GM23338 (cell line): ENCODE measurements around the gene CCDC97. TPM values are rescaled to one million over a fixed set of nuclear protein-coding genes. Genes with fewer than 3 reads are reported as not detected.

Experiments used
- ATAC-seq: fragments of 200-7000 bp; cut with Tn5 transposase; 3 replicates; pipeline ENCODE4 v1.9.1; 2020
- DNase-seq: peaks from one replicate; pipeline ENCODE4 v3.0.0-alpha.2; 2015; ENCODE audit warnings: low spot score
- H2AFZ ChIP-seq: fragments of 200-600 bp; sonication (generic); 2 replicates; pipeline ENCODE4 v1.8.0; 2016; ENCODE audit warnings: antibody characterized with exemption, mild to moderate bottlenecking, moderate library complexity
- H3F3A ChIP-seq: fragments of 200-600 bp; sonication (generic); replicated peaks from 2 replicates; pipeline ENCODE4 v1.8.0; 2017; ENCODE audit warnings: antibody characterized with exemption, mixed run types, low read depth
- H3K27ac ChIP-seq: fragments of 200-600 bp; sonication (generic); 2 replicates; pipeline ENCODE4 v1.6.1; 2016; ENCODE audit warnings: low read depth
- H3K27me3 ChIP-seq: fragments of 200-600 bp; sonication (generic); 2 replicates; pipeline ENCODE4 v1.8.0; 2016; ENCODE audit warnings: mild to moderate bottlenecking, mixed run types, moderate library complexity; ENCODE audit not compliant: insufficient read depth
- H3K36me3 ChIP-seq: fragments of 200-600 bp; sonication (generic); 2 replicates; pipeline ENCODE4 v1.8.0; 2016; ENCODE audit warnings: mild to moderate bottlenecking; ENCODE audit not compliant: insufficient read depth
- H3K4me1 ChIP-seq: fragments of 200-600 bp; sonication (generic); 2 replicates; pipeline ENCODE4 v1.8.0; 2016; ENCODE audit warnings: mild to moderate bottlenecking, moderate library complexity; ENCODE audit not compliant: insufficient read depth
- H3K4me2 ChIP-seq: fragments of 200-600 bp; sonication (generic); 2 replicates; pipeline ENCODE4 v1.7.1; 2017; ENCODE audit warnings: mixed run types
- H3K4me3 ChIP-seq: fragments of 200-600 bp; sonication (generic); 2 replicates; pipeline ENCODE4 v1.6.1; 2016; ENCODE audit warnings: mixed run types
- H3K79me2 ChIP-seq: fragments of 200-600 bp; sonication (generic); replicated peaks from 2 replicates; pipeline ENCODE4 v1.8.0; 2017; ENCODE audit warnings: mild to moderate bottlenecking; ENCODE audit not compliant: insufficient read depth
- H3K9me2 ChIP-seq: fragments of 200-600 bp; sonication (generic); 2 replicates; pipeline ENCODE4 v1.8.0; 2017; ENCODE audit not compliant: insufficient read depth
- H4K20me1 ChIP-seq: fragments of 200-600 bp; sonication (generic); replicated peaks from 2 replicates; pipeline ENCODE4 v1.8.0; 2017; ENCODE audit warnings: mild to moderate bottlenecking; ENCODE audit not compliant: insufficient read depth
- H3K27ac Mint-ChIP-seq: 2 replicates; pipeline ENCODE4 v1.8.0; 2020; ENCODE audit warnings: inconsistent platforms, mild to moderate bottlenecking, moderate library complexity, mixed read lengths
- H3K27me3 Mint-ChIP-seq: 3 replicates; pipeline ENCODE4 v1.8.0; 2022; ENCODE audit warnings: low read depth, mild to moderate bottlenecking, moderate library complexity, mixed read lengths, inconsistent platforms; ENCODE audit not compliant: insufficient read depth, poor library complexity
- H3K36me3 Mint-ChIP-seq: 3 replicates; pipeline ENCODE4 v1.8.0; 2021; ENCODE audit warnings: low read depth, mild to moderate bottlenecking, inconsistent platforms, moderate library complexity, mixed read lengths
- H3K4me1 Mint-ChIP-seq: 3 replicates; pipeline ENCODE4 v1.8.0; 2020; ENCODE audit warnings: mild to moderate bottlenecking, inconsistent platforms, mixed read lengths
- H3K4me3 Mint-ChIP-seq: 3 replicates; pipeline ENCODE4 v1.8.0; 2021; ENCODE audit warnings: moderate library complexity, mild to moderate bottlenecking, inconsistent platforms, mixed read lengths
- H3K9me3 Mint-ChIP-seq: 3 replicates; pipeline ENCODE4 v1.8.0; 2020; ENCODE audit warnings: moderate library complexity, mild to moderate bottlenecking, inconsistent platforms, mixed read lengths
- EZH2 ChIP-seq: fragments of 200-600 bp; sonication (generic); IDR thresholded peaks from one replicate; pipeline ENCODE4 v1.8.0; 2017; ENCODE audit warnings: antibody characterized with exemption, mild to moderate bottlenecking, low read depth; ENCODE audit not compliant: unreplicated experiment
- EZH2phosphoT487 ChIP-seq: fragments of 200-600 bp; sonication (generic); IDR thresholded peaks from one replicate; pipeline ENCODE4 v1.8.1; 2018; ENCODE audit warnings: antibody characterized with exemption; ENCODE audit not compliant: unreplicated experiment
- JUNB ChIP-seq: IDR thresholded peaks from one replicate; pipeline ENCODE4 v1.6.1; 2016; ENCODE audit warnings: antibody characterized with exemption; ENCODE audit not compliant: unreplicated experiment
- NANOG ChIP-seq: IDR thresholded peaks from 2 replicates; pipeline ENCODE4 v1.6.1; 2016; ENCODE audit warnings: antibody characterized with exemption, borderline replicate concordance
- POLR2AphosphoS5 ChIP-seq: IDR thresholded peaks from 2 replicates; pipeline ENCODE4 v1.6.1; 2016; ENCODE audit warnings: antibody characterized with exemption, low read depth
- ZNF331 ChIP-seq: fragments of 250-450 bp; sonication (Bioruptor Pico); IDR thresholded peaks from 2 replicates; pipeline ENCODE4 v1.5.0; 2020; ENCODE audit warnings: low read depth, mild to moderate bottlenecking, moderate library complexity
- polyA plus RNA-seq: library from polyadenylated mRNA; unstranded; fragments of >200 nt; fragmentation: Nextera tagmentation; extraction: Ambion mirVana; gene quantifications from 2 replicates; pipeline ENCODE4 v1.2.1, GENCODE V29; 2016
- small RNA-seq: library from RNA; depleted of rRNA; stranded (forward); fragments of <200 nt; gene quantifications from one replicate; pipeline ENCODE3, GENCODE V24; 2014; ENCODE audit warnings: low replicate concordance
- total RNA-seq: library from RNA; depleted of rRNA; stranded (reverse); fragments of >200 nt; shearing (Covaris generic); gene quantifications from 2 replicates; pipeline ENCODE4 v1.2.3, GENCODE V29; 2014; rRNA removed
- TF ChIP-seq, protein P1 (sequence below), 2 experiments: fragments of 200-600 bp in 1 of 2; sonication (generic) in 1 of 2; conservative IDR thresholded peaks; 2 replicates each; pipeline versions ENCODE4 v1.5.1 to v1.6.1; 2016 to 2017; ENCODE audit warnings: antibody characterized with exemption in 2 of 2, low read depth in 2 of 2, mild to moderate bottlenecking in 2 of 2, moderate library complexity in 1 of 2
- TF ChIP-seq, protein P2 (sequence below): fragments of 250-450 bp; sonication (Bioruptor Pico); IDR thresholded peaks from 2 replicates; pipeline ENCODE4 v1.5.0; 2020; ENCODE audit warnings: mild to moderate bottlenecking, moderate library complexity

Gene CCDC97
- total and polyA plus RNA-seq, 2 experiments from 2014 or later: 8.0 to 11.0 TPM

DNA sequence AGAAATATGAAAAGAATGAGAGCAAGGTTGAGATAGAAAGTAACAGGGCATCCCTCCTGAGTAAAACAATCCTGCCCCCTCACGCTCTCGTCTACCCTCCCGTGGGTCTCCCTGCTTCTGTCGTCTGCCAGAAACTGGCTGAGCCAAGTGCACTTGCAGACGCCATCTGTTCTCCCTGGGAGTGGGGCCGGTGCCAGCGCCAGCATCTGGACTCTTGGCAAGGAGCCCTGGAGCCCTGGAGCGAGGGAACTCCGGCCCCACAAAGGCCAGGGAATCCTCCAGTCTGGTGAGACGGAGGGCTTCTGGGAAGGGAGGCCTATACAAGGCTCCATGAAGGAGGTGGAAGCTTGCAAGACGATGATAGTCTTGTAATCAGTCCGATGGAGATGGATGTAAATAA lies 64.0 kb downstream of the CCDC97 start:
- Mint-ChIP-seq H3K36me3 (no peaks in the 10 kb centered on the region), H3K4me3 (no peak overlapping the region), H3K4me1 (peaks cover 10% of the 10 kb centered on the region), H3K27me3 (peaks cover 21% of the 10 kb centered on the region), H3K27ac (no peak overlapping the region; the same call in 1 of the 2 replicates), H3K9me3 (no peaks in the 10 kb centered on the region)
- no peak for DNase-seq
- H3K27me3 ChIP-seq: peaks cover 7% of the 10 kb centered on the region; the same call in 1 of the 2 replicates
- H2AFZ ChIP-seq: no peak overlapping the region
- no peaks in the 10 kb centered on the region for H3K36me3 ChIP-seq
- 0 out of 2 replicates have a peak, but pooled peaks cover 5% of the 10 kb centered on the region for H3F3A ChIP-seq
- H3K4me2 ChIP-seq: no peak overlapping the region
- H3K79me2 ChIP-seq: no peaks in the 10 kb centered on the region
- H3K27ac ChIP-seq: peak overlapping the region; percentile 39; the same call in 1 of the 2 replicates
- no peak overlapping the region for H3K4me3 ChIP-seq
- H4K20me1 ChIP-seq: no peaks in the 10 kb centered on the region
- H3K9me2 ChIP-seq: no peaks in the 10 kb centered on the region
- peaks cover 5% of the 10 kb centered on the region; the same call in 1 of the 2 replicates for H3K4me1 ChIP-seq
- TF ChIP-seq POLR2AphosphoS5 (no peak), NANOG (no peak), EZH2 (no peak), EZH2phosphoT487 (no peak), ZNF331 (CRISPR knock-in tag) (no peak), JUNB (no peak)
- TF ChIP-seq, protein P1, sequence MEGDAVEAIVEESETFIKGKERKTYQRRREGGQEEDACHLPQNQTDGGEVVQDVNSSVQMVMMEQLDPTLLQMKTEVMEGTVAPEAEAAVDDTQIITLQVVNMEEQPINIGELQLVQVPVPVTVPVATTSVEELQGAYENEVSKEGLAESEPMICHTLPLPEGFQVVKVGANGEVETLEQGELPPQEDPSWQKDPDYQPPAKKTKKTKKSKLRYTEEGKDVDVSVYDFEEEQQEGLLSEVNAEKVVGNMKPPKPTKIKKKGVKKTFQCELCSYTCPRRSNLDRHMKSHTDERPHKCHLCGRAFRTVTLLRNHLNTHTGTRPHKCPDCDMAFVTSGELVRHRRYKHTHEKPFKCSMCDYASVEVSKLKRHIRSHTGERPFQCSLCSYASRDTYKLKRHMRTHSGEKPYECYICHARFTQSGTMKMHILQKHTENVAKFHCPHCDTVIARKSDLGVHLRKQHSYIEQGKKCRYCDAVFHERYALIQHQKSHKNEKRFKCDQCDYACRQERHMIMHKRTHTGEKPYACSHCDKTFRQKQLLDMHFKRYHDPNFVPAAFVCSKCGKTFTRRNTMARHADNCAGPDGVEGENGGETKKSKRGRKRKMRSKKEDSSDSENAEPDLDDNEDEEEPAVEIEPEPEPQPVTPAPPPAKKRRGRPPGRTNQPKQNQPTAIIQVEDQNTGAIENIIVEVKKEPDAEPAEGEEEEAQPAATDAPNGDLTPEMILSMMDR (conservative IDR thresholded peaks at IDR 0.05; ENCODE audit: low read depth in 2 of 2): no peak
- TF ChIP-seq, protein P2, sequence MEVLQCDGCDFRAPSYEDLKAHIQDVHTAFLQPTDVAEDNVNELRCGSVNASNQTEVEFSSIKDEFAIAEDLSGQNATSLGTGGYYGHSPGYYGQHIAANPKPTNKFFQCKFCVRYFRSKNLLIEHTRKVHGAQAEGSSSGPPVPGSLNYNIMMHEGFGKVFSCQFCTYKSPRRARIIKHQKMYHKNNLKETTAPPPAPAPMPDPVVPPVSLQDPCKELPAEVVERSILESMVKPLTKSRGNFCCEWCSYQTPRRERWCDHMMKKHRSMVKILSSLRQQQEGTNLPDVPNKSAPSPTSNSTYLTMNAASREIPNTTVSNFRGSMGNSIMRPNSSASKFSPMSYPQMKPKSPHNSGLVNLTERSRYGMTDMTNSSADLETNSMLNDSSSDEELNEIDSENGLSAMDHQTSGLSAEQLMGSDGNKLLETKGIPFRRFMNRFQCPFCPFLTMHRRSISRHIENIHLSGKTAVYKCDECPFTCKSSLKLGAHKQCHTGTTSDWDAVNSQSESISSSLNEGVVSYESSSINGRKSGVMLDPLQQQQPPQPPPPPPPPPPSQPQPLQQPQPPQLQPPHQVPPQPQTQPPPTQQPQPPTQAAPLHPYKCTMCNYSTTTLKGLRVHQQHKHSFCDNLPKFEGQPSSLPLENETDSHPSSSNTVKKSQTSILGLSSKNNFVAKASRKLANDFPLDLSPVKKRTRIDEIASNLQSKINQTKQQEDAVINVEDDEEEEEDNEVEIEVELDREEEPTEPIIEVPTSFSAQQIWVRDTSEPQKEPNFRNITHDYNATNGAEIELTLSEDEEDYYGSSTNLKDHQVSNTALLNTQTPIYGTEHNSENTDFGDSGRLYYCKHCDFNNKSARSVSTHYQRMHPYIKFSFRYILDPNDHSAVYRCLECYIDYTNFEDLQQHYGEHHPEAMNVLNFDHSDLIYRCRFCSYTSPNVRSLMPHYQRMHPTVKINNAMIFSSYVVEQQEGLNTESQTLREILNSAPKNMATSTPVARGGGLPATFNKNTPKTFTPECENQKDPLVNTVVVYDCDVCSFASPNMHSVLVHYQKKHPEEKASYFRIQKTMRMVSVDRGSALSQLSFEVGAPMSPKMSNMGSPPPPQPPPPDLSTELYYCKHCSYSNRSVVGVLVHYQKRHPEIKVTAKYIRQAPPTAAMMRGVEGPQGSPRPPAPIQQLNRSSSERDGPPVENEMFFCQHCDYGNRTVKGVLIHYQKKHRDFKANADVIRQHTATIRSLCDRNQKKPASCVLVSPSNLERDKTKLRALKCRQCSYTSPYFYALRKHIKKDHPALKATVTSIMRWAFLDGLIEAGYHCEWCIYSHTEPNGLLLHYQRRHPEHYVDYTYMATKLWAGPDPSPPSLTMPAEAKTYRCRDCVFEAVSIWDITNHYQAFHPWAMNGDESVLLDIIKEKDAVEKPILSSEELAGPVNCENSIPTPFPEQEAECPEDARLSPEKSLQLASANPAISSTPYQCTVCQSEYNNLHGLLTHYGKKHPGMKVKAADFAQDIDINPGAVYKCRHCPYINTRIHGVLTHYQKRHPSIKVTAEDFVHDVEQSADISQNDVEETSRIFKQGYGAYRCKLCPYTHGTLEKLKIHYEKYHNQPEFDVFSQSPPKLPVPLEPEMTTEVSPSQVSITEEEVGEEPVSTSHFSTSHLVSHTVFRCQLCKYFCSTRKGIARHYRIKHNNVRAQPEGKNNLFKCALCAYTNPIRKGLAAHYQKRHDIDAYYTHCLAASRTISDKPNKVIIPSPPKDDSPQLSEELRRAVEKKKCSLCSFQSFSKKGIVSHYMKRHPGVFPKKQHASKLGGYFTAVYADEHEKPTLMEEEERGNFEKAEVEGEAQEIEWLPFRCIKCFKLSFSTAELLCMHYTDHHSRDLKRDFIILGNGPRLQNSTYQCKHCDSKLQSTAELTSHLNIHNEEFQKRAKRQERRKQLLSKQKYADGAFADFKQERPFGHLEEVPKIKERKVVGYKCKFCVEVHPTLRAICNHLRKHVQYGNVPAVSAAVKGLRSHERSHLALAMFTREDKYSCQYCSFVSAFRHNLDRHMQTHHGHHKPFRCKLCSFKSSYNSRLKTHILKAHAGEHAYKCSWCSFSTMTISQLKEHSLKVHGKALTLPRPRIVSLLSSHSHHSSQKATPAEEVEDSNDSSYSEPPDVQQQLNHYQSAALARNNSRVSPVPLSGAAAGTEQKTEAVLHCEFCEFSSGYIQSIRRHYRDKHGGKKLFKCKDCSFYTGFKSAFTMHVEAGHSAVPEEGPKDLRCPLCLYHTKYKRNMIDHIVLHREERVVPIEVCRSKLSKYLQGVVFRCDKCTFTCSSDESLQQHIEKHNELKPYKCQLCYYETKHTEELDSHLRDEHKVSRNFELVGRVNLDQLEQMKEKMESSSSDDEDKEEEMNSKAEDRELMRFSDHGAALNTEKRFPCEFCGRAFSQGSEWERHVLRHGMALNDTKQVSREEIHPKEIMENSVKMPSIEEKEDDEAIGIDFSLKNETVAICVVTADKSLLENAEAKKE (CRISPR knock-in tag): no peak
- ATAC-seq: no peak

Small RNA genes within 50 kb of the gene (small RNA-seq; reads per million reads assigned to genes)
- not detected for gene RN7SL34P

Other genes with a start within 250 kb of the CCDC97 start
- 0.35 and 0.50 TPM in 2 replicates for gene CYP2A13, start 221.7 kb upstream of the CCDC97 start, total RNA-seq
- gene CYP2A13, start 221.7 kb upstream of the CCDC97 start, polyA plus RNA-seq: 0.27 and 0.40 TPM in 2 replicates
- not detected in 2 replicates for gene CYP2F1, start 195.7 kb upstream of the CCDC97 start, total RNA-seq
- 0.99 and 1.1 TPM in 2 replicates for gene CYP2F1, start 195.7 kb upstream of the CCDC97 start, polyA plus RNA-seq
- gene CYP2S1, start 117.0 kb upstream of the CCDC97 start, total RNA-seq: 272 and 315 TPM in 2 replicates
- gene CYP2S1, start 117.0 kb upstream of the CCDC97 start, polyA plus RNA-seq: 130 and 137 TPM in 2 replicates
- 23.7 and 28.4 TPM in 2 replicates for gene AXL, start 90.9 kb upstream of the CCDC97 start, total RNA-seq
- gene AXL, start 90.9 kb upstream of the CCDC97 start, polyA plus RNA-seq: 7.5 and 9.0 TPM in 2 replicates
- 166 and 204 TPM in 2 replicates for gene HNRNPUL1, start 45.8 kb upstream of the CCDC97 start, total RNA-seq
- 204 and 207 TPM in 2 replicates for gene HNRNPUL1, start 45.8 kb upstream of the CCDC97 start, polyA plus RNA-seq
- 6.7 and 7.9 TPM in 2 replicates for gene TGFB1, start 43.8 kb downstream of the CCDC97 start, total RNA-seq
- 0.99 and 1.4 TPM in 2 replicates for gene TGFB1, start 43.8 kb downstream of the CCDC97 start, polyA plus RNA-seq
- gene B9D2, start 54.0 kb downstream of the CCDC97 start, total RNA-seq: 2.7 and 3.0 TPM in 2 replicates
- gene B9D2, start 54.0 kb downstream of the CCDC97 start, polyA plus RNA-seq: 4.9 and 7.4 TPM in 2 replicates
- gene TMEM91, start 66.4 kb downstream of the CCDC97 start, total RNA-seq: 9.3 and 9.5 TPM in 2 replicates
- 8.1 and 10.6 TPM in 2 replicates for gene TMEM91, start 66.4 kb downstream of the CCDC97 start, polyA plus RNA-seq
- 65.1 and 65.4 TPM in 2 replicates for gene EXOSC5, start 87.2 kb downstream of the CCDC97 start, total RNA-seq
- gene EXOSC5, start 87.2 kb downstream of the CCDC97 start, polyA plus RNA-seq: 116 and 125 TPM in 2 replicates
- gene BCKDHA, start 87.6 kb downstream of the CCDC97 start, total RNA-seq: 31.3 and 42.4 TPM in 2 replicates
- gene BCKDHA, start 87.6 kb downstream of the CCDC97 start, polyA plus RNA-seq: 14.2 and 15.0 TPM in 2 replicates
- gene B3GNT8, start 117.2 kb downstream of the CCDC97 start, total RNA-seq: 0.70 and 1.8 TPM in 2 replicates
- gene B3GNT8, start 117.2 kb downstream of the CCDC97 start, polyA plus RNA-seq: 0.71 TPM in 2 replicates
- gene DMAC2, start 129.7 kb downstream of the CCDC97 start, total RNA-seq: 83.5 and 86.5 TPM in 2 replicates
- gene DMAC2, start 129.7 kb downstream of the CCDC97 start, polyA plus RNA-seq: 74.5 and 77.2 TPM in 2 replicates
- not detected in 2 replicates for gene ERICH4, start 133.0 kb downstream of the CCDC97 start, total RNA-seq
- not detected in 2 replicates for gene ERICH4, start 133.0 kb downstream of the CCDC97 start, polyA plus RNA-seq